Mesodermal cell (in vitro differentiated cells): ENCODE results near the gene RAB14.
"Not testable (repeated sequence)": the region's sequence is repeated elsewhere in the genome, so short reads cannot be mapped to it uniquely, and the experiment has no call there.

Experiments used
- H3K27ac ChIP-seq: 2 replicates; pipeline ENCODE4 v1.7.0; 2013; ENCODE audit warnings: mild to moderate bottlenecking, low read depth, low read length, moderate library complexity; ENCODE audit not compliant: severe bottlenecking
- H3K36me3 ChIP-seq: 2 replicates; pipeline ENCODE4 v1.7.1; 2013; ENCODE audit warnings: mild to moderate bottlenecking, low read length, moderate library complexity; ENCODE audit not compliant: control insufficient read depth, insufficient read depth
- H3K4me1 ChIP-seq: one replicate; pipeline ENCODE4 v1.7.1; 2013; ENCODE audit warnings: mild to moderate bottlenecking, low read length; ENCODE audit not compliant: insufficient read depth, control insufficient read depth, poor library complexity, severe bottlenecking
- H3K4me3 ChIP-seq: 2 replicates; pipeline ENCODE4 v1.7.0; 2013; ENCODE audit warnings: low read length, control low read depth, mild to moderate bottlenecking; ENCODE audit not compliant: insufficient read depth, poor library complexity, severe bottlenecking; ENCODE audit errors: extremely low read depth
- H3K9me3 ChIP-seq: 2 replicates; pipeline ENCODE4 v1.7.1; 2013; ENCODE audit warnings: mild to moderate bottlenecking, low read length, moderate library complexity; ENCODE audit not compliant: control insufficient read depth
- WGBS, 2 experiments: methylation state at CpG; one replicate each; pipeline ENCODE4 v1.1.5; 2013; ENCODE audit warnings: missing lambda C conversion rate in 2 of 2; ENCODE audit not compliant: insufficient coverage in 2 of 2; 5-methylcytosine and 5-hydroxymethylcytosine counted together

The RAB14 gene

DNA sequence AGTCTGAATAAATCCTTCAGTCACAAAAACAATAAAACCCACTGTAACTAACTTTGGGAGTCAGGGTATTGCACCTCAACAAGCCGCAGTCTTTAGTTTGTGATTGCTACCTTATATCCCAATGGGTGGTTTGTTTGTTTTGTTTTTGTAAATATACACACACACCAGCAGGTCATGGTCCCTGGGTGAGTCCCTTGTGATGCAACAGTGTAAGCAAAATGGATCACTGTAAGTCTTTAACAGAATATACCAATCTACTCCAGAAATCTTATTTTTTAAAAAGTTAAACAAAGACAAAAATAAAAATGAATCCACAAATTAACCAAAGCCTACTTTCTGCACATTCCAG is 22.3 kb downstream of the RAB14 start:
- H3K4me1 ChIP-seq, H3K9me3 ChIP-seq, H3K27ac ChIP-seq, H3K4me3 ChIP-seq: not testable (repeated sequence)
- no CpG with 5 or more reads among the region's 1 CpG for WGBS, 2 experiments
- peaks cover 73% of the 10 kb centered on the region for H3K36me3 ChIP-seq

DNA sequence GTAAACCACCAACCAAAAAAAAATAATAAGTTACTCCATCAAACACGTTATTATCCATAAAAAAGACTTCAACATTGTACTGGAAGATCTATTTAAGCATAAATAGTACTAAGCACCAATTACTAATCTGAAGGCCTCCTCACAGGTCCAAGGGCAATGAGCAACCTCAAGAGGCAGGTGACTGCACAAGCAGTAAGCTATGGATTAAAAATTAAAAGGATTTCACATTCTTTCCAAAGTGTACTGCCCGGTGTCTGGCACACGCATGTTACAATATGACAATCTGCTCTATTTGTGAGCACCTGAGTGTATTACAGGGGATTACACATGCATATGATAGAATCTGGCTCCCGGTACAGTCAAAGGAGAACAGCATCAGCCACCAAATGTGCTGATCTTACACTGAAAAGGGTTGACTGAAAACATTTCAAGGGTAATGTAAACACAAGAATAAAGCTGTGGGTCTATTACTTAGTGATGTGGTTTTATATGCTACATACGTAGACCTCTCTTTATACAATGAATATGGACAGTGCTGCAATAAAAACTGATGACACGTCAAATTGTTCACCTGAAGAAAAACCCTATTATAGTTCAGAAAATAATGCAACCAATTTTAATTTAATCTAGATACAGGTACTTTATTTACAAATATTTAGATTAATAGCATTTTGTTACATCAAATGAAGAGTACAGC is 22.8 kb downstream of the RAB14 start:
- H3K9me3 ChIP-seq = no peaks in the 10 kb centered on the region
- 97 to 100% methylated on average over 2 to 3 of the region's 6 CpGs for WGBS, 2 experiments
- no peak overlapping the region for H3K27ac ChIP-seq
- H3K4me3 ChIP-seq = no peak overlapping the region
- no peaks in the 10 kb centered on the region for H3K4me1 ChIP-seq
- peaks cover 70% of the 10 kb centered on the region for H3K36me3 ChIP-seq

DNA sequence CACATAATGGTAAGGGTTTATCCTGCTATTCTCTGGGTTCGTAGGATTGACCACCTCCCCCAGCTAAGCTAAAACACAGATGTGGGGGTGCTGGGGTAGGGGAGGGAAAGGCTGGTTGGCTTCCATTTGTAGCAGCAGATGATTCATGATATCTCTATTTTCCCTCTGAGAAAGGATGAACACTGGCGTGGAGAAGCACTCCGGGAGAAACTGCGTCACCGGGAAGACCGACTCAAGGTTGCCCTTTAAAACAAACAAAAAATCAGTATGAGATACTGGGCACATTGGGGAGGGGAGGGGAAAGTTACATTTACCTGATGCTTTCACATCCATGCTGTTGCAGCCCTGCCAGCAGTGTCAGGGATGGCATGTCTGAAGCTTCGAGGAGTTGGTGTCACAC is 28.2 kb downstream of the RAB14 start:
- no peaks in the 10 kb centered on the region for H3K9me3 ChIP-seq
- no peak overlapping the region for H3K27ac ChIP-seq
- 87 to 93% methylated on average over 6 of the region's 7 CpGs for whole genome bisulfite sequencing, 2 experiments
- H3K36me3 ChIP-seq = peaks cover 57% of the 10 kb centered on the region
- no peaks in the 10 kb centered on the region for H3K4me1 ChIP-seq
- H3K4me3 ChIP-seq = no peak overlapping the region

DNA sequence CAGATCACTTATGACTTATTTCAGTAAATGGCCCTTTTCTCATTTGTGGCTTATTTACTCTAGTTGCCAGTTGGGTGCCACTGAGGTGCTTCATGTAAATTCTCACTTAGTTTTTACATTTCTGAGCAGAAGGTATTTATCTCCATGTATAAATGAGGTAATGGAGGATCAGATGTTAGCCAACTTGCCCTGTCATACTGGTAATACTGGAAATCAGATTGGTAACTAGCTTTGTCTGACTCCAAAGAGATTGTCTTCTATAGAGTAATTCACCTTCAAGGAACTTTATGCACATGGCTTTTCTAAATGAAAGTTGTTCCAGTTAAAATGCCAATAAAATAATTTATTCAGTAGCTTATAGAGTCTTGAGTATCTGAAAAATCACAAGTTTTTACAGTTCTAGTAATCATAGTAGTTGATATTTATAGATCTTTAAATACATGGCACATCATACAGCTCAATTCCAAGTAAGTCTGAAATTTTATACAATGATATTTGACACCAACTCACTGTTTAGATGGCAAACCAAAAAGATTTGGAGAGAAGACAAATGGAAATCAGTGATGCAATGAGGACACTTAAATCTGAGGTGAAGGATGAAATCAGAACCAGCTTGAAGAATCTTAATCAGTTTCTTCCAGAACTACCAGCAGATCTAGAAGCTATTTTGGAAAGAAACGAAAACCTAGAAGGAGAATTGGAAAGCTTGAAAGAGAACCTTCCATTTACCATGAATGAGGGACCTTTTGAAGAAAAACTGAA is 28.8 kb downstream of the RAB14 start:
- WGBS, 2 experiments = no CpG with 5 or more reads among the region's 1 CpG
- no peaks in the 10 kb centered on the region for H3K4me1 ChIP-seq
- H3K4me3 ChIP-seq = no peak overlapping the region
- H3K27ac ChIP-seq = no peak overlapping the region
- H3K36me3 ChIP-seq = peaks cover 51% of the 10 kb centered on the region
- no peaks in the 10 kb centered on the region for H3K9me3 ChIP-seq

DNA sequence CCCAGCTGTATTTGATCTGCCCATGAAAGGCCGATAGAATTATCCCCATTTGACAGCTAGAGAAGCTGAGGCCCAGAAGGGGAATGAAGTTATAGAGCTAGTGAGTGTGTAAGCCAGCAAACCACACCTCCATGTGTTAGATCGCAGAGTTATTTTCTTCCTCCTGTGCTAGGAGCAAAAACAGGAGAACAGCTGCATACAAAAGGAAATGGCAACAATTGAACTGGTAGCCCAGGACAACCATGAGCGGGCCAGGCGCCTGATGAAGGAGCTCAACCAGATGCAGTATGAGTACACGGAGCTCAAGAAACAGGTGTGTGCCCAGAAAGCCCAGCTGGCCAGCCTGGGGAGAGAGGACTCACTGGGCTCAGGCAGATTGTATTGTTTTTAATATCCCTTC is 30.4 kb downstream of the RAB14 start:
- no peak overlapping the region for H3K27ac ChIP-seq
- H3K4me1 ChIP-seq = no peaks in the 10 kb centered on the region
- H3K36me3 ChIP-seq = peaks cover 44% of the 10 kb centered on the region
- WGBS, 2 experiments = 100% methylated on average over 4 of the region's 5 CpGs
- H3K9me3 ChIP-seq = no peaks in the 10 kb centered on the region
- H3K4me3 ChIP-seq = no peak overlapping the region

DNA sequence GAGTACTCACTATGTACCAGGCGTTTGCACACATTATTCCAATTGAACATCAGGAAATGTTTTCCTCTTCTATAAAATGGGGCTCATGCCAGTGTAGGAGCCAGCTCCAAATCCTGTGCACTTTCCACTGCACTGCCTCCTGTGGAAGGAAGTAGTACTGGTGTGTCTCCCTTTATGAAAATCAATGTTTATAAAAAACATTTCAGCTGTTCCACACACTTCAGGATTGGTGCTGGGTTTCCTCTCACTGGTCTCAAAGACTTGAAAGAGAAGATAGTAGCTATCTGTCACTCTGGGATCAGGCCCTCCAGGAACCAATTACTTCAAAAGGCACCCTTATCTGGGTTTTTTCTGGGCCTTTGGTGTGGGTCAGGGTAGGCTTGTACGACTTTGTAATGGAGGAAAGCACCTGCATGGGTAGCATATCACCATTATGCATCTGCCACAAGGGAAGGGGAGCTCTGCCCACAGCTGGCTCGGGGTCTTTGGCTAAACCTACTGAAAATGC is 32.5 kb downstream of the RAB14 start:
- Histone ChIP-seq H3K4me3 (no peak overlapping the region), H3K27ac (no peak overlapping the region), H3K36me3 (peaks cover 36% of the 10 kb centered on the region), H3K9me3 (no peaks in the 10 kb centered on the region), H3K4me1 (no peaks in the 10 kb centered on the region)
- 40 to 92% methylated on average over 1 to 2 of the region's 3 CpGs for WGBS, 2 experiments

DNA sequence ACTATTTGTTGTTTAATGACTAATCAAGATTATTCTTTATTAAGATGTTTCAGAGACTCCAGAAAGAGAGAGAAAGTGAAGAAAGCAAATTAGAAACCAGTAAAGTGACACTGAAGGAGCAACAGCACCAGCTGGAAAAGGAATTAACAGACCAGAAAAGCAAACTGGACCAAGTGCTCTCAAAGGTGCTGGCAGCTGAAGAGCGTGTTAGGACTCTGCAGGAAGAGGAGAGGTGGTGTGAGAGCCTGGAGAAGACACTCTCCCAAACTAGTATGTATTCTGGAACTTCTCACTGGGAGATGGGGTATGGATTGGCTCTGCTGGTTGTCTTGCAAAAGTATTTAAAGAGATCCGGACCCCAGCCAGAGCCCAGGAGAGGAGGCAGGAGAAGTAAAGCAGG is 33.6 kb downstream of the RAB14 start:
- 90 to 100% methylated on average over 2 of the region's 2 CpGs for WGBS, 2 experiments
- Histone ChIP-seq H3K9me3 (no peaks in the 10 kb centered on the region), H3K36me3 (peaks cover 26% of the 10 kb centered on the region), H3K27ac (no peak overlapping the region), H3K4me1 (no peaks in the 10 kb centered on the region), H3K4me3 (no peak overlapping the region)

DNA sequence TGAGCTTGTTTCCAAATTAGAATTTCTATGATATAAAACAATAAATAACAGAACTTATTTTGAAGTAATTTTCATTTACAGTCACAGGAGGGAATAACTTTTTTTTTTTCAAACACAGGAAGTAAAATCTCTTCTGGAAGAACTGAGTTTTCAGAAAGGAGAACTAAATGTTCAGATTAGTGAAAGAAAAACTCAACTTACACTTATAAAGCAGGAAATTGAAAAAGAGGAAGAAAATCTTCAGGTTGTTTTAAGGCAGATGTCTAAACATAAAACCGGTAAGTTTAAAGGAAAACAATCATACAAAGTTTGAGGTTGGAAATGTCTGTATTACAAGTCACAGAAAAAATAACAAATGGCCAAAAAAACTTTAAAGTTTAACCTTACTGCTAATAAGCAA is 41.6 kb downstream of the RAB14 start:
- H3K9me3 ChIP-seq = no peaks in the 10 kb centered on the region
- no CpG with 5 or more reads among the region's 1 CpG for WGBS, 2 experiments
- peaks cover 3% of the 10 kb centered on the region for H3K4me1 ChIP-seq
- H3K36me3 ChIP-seq = peaks cover 23% of the 10 kb centered on the region
- H3K4me3 ChIP-seq = no peak overlapping the region
- no peak overlapping the region for H3K27ac ChIP-seq

DNA sequence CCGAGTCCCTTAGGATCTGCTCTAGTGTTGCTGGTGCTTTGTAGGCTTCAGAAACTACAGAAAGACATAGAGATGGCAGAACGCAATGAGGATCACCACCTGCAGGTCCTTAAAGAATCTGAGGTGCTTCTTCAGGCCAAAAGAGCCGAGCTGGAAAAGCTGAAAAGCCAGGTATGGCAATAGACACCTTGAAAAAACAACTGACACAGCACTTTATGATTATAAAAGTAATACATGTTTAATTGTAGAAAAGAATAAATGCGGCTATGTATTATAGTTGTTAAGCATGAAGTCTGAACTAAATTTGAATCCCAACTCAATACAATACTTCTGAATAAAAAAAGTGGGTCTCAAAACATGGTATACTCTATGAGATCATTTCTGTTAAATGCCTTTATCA is 43.7 kb downstream of the RAB14 start:
- Histone ChIP-seq H3K36me3 (peaks cover 23% of the 10 kb centered on the region), H3K27ac (no peak overlapping the region), H3K4me3 (no peak overlapping the region), H3K4me1 (peaks cover 3% of the 10 kb centered on the region), H3K9me3 (no peaks in the 10 kb centered on the region)
- WGBS, 2 experiments = 90 to 100% methylated on average over 2 of the region's 4 CpGs

DNA sequence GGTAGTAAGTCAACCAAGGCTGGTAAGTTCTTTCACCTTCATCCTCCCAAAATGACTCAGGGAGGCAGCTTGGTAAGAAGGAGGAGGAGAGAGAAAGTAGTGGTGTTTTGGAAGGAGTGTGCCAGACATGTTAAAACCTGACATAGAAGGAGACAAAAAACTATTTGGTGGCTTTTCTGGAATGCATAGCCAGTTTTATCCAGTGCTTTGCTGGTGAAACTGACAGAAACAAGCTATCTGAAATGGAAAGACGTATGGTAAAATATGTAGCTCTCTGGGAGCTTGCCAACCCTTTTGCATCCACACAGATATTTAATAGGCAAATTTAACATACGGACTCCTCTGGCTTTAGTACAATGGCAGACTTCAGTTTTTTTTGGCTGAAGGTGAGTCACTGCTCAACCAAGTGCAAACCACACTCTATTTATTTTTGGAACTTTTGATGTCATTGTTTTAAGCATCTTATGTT is 45.4 kb downstream of the RAB14 start:
- 93 to 100% methylated on average over 1 to 2 of the region's 2 CpGs for WGBS, 2 experiments
- Histone ChIP-seq H3K4me1 (peaks cover 3% of the 10 kb centered on the region), H3K4me3 (no peak overlapping the region), H3K9me3 (no peaks in the 10 kb centered on the region), H3K36me3 (peaks cover 18% of the 10 kb centered on the region), H3K27ac (no peak overlapping the region)

DNA sequence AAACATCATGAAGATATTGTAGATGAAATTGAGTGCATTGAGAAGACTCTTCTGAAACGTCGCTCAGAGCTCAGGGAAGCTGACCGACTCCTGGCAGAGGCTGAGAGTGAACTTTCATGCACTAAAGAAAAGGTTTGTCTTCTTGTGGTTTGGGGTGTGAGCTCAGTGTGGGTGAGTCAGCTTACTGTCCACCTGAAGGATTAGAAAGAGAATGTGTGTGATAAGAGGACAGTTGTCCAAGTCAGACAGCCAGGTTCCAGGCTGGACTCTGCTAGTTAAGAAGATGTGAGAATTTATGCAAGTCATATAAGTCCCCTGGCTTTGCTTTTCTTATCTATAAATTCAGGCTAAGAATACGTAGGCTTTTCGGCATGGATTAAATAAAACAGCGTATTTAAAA is 46.9 kb downstream of the RAB14 start:
- Histone ChIP-seq H3K4me1 (peaks cover 3% of the 10 kb centered on the region), H3K4me3 (no peak overlapping the region), H3K27ac (no peak overlapping the region), H3K36me3 (peaks cover 10% of the 10 kb centered on the region), H3K9me3 (no peaks in the 10 kb centered on the region)
- WGBS, 2 experiments = 93 to 94% methylated on average over 3 of the region's 6 CpGs
